ENCODE data around the gene ESRRB.

The ESRRB gene

GRCh38 chr14:76541594-76542219 is 165.8 kb downstream of the ESRRB start:
- no peak for DNase-seq (ENCODE audit: low spot score)

- no peak for DNase-seq (ENCODE audit: low spot score)
Observed at GRCh38 chr14:76546426-76547221, 170.7 kb downstream of the ESRRB start.

- no peak for DNase-seq (ENCODE audit: low spot score)
Observed at GRCh38 chr14:76547831-76548230, 171.9 kb downstream of the ESRRB start.

- DNase-seq (ENCODE audit: low spot score) = no peak
Observed at GRCh38 chr14:76550534-76550933, 174.6 kb downstream of the ESRRB start.

- no peak for DNase-seq (ENCODE audit: low spot score)
Observed at GRCh38 chr14:76551116-76551515, 175.2 kb downstream of the ESRRB start.

All from globus pallidus (tissue), 1 donor.